AG20443 (cell line): ENCODE measurements around the gene HID1.

ENCODE experiments used
- DNase-seq: peaks from one replicate; pipeline ENCODE4 v3.0.0; 2012; ENCODE audit warnings: low spot score, mixed read lengths

The HID1 gene

DNA sequence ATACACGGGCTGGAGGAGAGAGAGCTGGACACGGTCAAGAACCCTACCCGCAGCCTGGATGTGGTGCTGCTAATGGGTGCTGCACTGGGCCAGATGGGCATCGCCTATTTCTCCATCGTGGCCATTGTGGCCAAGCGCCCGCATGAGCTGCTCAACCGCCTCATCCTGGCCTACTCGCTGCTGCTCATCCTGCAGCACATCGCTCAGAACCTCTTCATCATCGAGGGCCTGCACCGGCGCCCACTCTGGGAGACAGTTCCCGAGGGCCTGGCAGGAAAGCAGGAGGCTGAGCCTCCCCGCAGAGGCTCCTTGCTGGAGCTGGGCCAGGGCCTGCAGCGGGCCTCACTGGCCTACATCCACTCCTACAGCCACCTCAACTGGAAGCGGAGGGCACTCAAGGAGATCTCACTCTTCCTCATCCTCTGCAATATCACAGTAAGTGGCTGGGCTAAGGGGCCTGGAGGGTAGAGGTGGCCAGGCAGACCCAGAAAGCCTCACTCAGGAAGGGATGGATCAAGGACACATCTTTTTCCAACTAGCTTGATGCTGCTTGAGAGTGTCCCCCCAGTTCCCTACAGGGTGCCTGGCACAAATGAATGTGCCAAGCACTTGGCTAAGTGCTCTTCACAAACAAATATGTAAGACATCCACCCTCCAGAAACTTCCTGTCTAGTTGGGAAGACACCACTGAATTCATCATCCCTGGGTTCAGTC, 25.4 kb downstream of the HID1 start:
- DNase-seq: no peak

GRCh38 chr17:74946641-74947040, 25.9 kb downstream of the HID1 start:
- no peak for DNase-seq

DNA sequence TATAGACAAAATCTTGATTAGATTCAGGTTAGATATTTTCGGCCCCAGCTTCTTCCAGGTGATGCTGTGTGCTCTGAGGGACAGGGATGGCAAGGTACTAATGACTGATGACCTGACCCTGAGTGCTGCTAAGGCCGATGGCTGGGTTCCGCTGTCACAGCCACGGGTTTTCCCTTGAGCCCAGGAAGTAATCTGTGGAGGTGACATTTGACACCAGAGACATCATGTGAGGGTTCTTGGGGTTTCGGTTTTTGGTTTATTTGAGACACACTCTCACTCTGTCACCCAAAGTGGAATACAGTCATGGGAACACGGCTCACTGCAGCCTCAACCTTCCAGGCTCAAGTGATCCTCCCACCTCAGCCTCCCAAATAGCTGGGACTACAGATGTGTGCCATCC, 27.0 kb downstream of the HID1 start:
- DNase-seq: no peak

DNA sequence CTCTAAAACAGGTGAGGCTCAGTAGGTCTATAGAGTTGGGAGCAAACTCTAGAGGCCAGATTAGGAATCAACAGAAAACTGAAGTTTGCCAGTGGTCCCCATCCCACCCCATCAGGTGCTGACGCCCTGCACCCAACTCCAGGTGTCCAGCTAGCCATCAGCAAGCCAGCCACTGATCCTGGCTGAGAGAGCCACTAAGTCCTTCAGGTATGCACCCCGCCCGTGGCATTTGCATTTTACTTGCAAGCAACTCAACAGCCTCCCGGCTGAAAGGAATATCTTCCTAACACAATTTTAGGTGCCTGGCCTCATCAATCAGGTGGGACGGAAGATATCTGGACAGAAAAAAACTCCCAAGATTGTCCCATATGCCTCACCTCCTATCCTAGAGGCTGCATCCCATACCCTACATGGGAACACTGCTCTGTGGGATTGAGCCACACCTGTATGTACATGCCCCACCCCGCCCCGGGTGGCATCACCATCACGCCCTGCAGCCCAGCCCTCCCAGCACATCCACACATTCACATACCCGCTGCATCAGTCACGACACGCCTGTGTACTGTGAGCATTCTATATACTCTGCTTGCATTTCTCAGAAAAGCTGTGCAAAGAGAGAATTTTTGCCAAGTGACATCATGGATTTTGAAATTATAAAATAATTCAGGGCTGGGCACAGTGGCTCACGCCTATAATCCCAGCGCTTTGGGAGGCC, 28.6 kb downstream of the HID1 start:
- DNase-seq: no peak

DNA sequence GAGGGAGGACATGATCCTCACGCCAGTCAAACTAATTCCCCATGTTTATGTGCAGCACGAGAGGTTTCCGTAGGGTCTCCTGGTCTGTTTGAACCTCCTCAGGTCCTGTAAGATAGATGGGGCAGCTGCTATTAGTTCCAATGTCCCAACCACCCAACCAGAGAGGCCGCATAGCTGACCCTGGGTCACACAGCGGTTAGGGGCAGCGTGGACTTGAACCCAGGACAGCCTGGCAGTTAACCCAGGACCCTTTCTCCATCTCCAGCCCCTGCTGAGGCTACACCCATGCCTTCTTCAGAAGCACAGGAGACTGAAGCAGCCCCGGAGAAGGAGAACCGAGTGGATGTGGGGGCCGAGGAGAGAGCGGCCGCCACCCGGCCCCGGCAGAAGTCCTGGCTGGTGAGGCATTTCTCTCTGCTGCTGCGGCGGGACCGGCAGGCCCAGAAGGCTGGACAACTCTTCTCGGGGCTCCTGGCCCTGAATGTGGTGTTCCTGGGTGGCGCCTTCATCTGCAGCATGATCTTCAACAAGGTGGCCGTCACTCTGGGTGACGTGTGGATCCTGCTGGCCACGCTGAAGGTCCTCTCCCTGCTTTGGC, 31.3 kb downstream of the HID1 start:
- no peak for DNase-seq

- DNase-seq: no peak
These were observed 33.0 kb downstream of the HID1 start for GRCh38 chr17:74939534-74939933.

- no peak for DNase-seq
These were observed 34.2 kb downstream of the HID1 start for GRCh38 chr17:74938194-74938950.

DNA sequence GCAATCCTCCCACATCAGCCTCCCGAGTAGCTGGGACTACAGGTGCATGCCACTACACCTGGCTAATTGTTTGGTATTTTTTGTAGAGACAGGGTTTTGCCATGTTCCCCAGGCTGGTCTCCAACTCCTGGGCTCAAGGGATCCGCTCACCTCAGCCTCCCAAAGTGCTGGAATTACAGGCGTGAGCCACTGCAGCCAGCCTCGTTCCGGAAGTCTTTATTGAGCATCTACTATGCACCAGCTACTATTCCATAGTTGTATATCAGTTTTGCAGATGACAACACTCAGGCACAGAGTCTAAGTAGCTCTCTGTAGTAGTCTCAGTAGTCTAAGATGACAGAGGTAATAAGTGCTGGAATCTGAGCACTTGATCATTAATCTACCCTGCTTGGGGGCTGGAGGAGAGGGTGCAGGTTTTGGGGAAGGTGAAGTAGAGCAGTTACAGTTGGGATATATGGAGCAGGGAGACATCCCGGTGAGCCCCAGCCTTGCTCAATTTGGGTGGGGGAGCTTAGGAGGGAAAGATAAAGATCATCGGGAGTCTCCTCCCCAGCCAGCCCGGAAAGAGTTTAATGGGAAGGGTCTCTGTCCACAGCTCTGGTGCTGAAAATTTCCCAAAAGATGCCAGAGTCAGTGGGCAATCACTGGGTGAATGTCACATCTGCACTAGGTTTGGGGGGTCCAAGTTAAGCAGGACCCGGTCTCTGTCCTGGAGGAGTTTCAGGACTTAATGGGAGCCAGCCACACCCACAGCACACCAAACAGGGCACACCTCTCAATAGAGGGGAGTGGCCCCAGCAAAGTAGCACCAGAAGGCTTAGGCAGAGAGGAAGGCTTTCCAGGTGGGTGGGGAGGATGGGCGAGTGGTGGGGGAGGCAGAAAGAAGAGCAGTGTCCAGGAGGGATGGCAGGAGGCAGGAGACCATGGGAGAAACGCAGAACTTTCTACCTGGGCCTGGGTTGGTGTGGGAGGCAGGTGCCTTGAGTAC, 35.2 kb downstream of the HID1 start:
- DNase-seq: no peak

DNA sequence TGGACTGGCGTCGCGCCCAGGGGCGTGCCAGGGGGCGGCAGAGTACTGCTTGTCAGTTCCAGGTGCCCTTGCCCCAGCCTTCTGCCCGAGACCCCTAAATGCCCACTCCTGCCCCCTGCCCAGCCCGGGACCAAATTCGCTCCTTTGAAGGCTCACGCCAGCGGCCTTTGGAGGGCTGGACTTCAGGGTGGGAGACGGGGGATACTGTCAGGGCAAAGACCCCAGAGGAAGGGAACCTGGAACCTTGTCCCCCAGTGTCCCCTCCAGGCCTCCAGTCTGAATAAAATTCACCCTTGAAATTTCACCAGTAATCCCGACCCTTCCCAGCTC, 36.1 kb downstream of the HID1 start:
- DNase-seq: no peak

DNA sequence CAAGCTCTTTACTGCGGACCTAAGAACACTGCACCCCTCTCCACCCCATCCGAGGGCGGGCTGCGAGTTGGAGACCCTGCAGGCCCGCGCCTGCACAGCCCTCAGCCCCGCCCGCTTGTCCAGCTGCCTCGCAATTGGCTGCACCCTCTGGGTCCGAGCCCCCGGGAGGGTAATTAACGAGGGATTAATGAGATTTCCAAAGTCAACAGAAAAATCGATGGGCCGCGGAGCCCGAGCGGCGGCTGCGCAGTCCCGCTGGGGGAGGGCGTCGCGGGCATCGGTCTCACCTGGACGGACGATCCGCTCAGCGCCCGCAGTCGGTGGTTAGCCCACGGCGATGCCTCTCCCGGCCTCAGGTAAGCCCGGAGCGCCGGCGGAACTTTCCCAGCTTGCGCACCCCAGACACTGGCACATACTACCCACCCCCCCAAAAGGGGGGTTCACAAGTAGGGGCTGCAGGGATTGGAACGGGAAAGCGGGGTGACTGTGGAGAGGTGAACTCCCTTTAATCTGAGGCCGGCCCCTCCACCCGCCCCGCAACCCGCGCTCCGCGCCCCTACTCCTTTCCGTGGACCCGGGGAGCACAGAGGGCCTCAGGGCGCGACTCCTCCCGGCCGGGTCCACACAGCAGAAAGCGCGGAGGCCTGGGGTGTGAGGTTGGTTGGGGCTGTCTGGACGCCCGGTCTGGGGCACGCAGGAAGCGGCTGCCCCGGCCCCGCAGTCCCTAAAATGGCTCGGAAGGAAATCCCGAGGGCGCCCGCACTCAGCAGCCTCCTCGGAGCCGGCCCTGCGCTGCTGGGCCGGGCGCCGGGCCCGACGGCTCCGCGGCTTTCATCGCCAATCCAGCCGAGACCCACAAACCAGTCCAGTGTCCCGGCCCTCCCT, 36.7 kb downstream of the HID1 start, which contains the start of gene OTOP3:
Gene OTOP3 (plus strand): TSS at position 314 of the 885 bp plus-strand sequence. CDS start 24 bp downstream, at position 338.
- DNase-seq: peak; percentile 61

DNA sequence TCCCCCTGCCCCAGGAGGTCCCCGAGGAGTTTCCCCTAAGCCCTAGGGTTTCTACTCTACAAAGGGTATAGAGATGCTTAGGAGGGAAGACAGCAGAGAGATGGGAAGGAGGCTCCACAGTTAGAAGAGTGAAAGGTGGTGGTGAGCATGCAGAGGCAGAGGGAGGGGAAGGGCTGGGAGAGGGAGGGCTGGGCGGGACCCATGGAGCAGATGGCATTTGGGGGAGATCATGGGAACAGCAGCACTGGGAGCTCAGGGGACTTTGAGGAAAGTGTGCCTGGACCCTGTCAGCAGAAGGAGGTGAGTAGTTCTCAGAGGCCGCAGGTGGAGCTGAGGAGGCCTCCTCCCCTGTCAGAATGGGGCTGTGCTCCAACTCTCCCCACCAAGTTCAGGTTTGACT, 37.5 kb downstream of the HID1 start:
- no peak for DNase-seq

DNA sequence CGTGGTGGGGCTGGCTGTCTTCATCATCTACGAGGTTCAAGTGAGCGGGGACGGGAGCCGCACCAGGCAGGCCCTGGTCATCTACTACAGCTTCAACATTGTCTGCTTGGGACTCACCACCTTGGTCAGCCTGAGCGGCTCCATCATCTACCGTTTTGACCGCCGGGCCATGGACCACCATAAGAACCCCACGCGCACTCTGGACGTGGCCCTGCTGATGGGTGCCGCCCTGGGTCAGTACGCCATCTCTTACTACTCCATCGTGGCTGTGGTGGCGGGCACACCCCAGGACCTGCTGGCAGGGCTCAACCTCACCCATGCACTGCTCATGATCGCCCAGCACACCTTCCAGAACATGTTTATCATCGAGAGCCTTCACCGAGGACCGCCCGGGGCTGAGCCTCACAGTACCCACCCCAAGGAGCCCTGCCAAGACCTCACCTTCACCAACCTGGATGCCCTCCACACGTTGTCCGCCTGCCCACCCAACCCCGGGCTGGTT, 42.0 kb downstream of the HID1 start:
- no peak for DNase-seq

DNA sequence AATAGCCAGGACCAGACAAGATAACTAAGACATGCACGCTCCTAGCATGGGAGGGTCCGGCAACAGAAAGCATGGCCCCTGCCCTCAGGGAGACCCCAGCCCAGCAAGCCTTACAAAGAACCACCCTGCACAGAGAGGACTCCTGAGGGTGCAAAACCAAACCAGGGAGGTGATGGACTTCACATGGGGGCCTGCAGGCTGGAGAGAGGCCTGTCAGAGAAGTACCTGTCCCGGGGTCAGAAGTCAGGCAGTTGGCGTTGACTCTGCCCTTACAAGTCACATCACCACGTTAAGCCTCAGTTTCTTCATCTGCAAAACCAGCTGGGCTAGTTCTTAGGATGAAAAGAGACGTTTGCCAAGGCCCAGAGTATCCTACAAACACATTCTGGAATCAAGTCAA, 43.8 kb downstream of the HID1 start:
- DNase-seq: no peak

- DNase-seq: no peak
These were observed 47.3 kb downstream of the HID1 start for GRCh38 chr17:74925242-74925641.

- no peak for DNase-seq
These were observed 48.2 kb downstream of the HID1 start, which contains the start of gene OTOP2 for GRCh38 chr17:74924250-74924948. OTOP2 (plus strand) TSS chr17:74924273; CDS start chr17:74924633, 360 bp downstream.

DNA sequence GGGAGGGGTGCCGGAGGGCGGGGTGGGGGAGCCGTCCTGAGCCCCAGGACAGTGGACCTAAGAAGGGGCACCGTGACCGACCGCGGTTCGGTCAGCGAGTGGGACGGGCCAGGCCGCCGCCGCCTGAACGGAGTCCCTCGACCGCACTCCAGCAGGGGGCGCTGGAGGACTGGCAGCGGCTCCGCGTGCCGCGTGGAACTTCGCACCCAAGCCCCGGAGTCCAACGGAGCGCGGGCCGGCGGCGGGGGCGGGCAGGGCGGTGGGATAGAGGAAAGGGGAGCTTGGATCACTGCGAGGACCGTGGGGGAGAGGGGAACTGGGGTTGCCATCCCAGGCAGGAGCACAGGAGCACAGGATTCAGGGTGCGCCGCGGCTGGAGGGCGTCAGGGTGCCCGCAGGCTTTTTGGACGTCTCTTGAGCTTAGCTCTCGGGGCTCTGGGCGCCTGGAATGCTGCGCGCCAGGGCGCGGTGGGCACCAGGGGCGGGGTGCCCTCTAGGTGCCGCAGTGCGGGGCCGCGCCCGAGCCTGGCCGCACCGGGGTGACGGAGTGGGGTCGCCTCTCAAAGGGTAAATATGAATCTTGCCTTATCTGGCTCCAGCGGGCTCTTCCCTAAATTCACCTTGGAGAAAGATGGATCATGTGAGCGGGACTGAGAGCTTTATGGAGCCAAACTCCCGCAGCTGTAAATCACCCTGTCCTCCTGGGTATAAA, 48.9 kb downstream of the HID1 start:
- peak; percentile 88 for DNase-seq

- peak; percentile 61 for DNase-seq
These were observed 49.6 kb downstream of the HID1 start, which contains the start of gene USH1G for GRCh38 chr17:74922694-74923537. USH1G (minus strand) TSS chr17:74923255; CDS start chr17:74923073, 182 bp downstream.

DNA sequence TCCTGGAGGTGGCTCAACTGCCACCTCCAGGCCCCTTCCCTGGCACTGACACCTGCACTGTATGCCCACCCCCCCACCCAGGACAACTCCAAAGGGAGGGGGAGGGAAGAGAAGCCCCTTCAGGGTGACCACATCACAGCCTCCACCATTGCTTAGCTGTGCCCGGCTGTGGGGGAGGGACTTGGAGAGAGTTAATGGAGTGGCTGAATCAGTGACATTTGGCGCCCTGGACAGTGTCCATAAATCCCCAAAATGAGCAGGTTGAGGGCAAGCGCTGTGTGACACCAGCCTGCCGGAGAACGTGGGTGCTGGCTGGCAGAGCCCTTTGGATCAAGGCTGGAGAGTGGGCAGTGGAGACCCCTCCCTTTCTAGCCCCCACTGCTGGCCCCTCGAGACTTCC, 50.4 kb downstream of the HID1 start:
- DNase-seq: no peak
